K562 (cell line): ENCODE measurements around the gene B9D2. TPM values are rescaled to one million over a fixed set of nuclear protein-coding genes. Genes with fewer than 3 reads are reported as not detected.

Source experiments
- AFF1 ChIP-seq, 2 experiments: fragments of 450-650 bp; IDR thresholded peaks; 2 replicates each; pipeline ENCODE4 v1.6.1; 2018; ENCODE audit warnings: mild to moderate bottlenecking in 2 of 2, low read depth in 1 of 2; ENCODE audit not compliant: partially characterized antibody in 2 of 2
- CLOCK ChIP-seq: fragments of 250-450 bp; sonication (Bioruptor Pico); IDR thresholded peaks from 2 replicates; pipeline ENCODE4 v1.4.0; 2020; ENCODE audit warnings: mild to moderate bottlenecking, moderate library complexity, borderline replicate concordance
- CREM ChIP-seq: IDR thresholded peaks from 2 replicates; pipeline ENCODE4 v1.6.1; 2014; ENCODE audit warnings: antibody characterized with exemption, low read depth
- DMBX1 ChIP-seq: fragments of 250-450 bp; sonication (Bioruptor Pico); IDR thresholded peaks from 2 replicates; pipeline ENCODE4 v1.8.0; 2022; ENCODE audit warnings: inconsistent platforms, mild to moderate bottlenecking, moderate library complexity, borderline replicate concordance
- FOXK1 ChIP-seq: sonication (generic); formaldehyde crosslinking; IDR thresholded peaks from 2 replicates; pipeline ENCODE4 v1.8.0; 2022; ENCODE audit warnings: missing genetic modification reagents, mild to moderate bottlenecking, borderline replicate concordance
- HDAC3 ChIP-seq: fragments of 450-650 bp; IDR thresholded peaks from 2 replicates; pipeline ENCODE4 v1.6.1; 2018; ENCODE audit warnings: borderline replicate concordance, mild to moderate bottlenecking, moderate library complexity; ENCODE audit not compliant: partially characterized antibody
- HSF4 ChIP-seq: fragments of 250-450 bp; sonication (Bioruptor Pico); IDR thresholded peaks from 2 replicates; pipeline ENCODE4 v2.1.2; 2022; ENCODE audit warnings: mild to moderate bottlenecking, moderate library complexity, borderline replicate concordance
- MLLT1 ChIP-seq, 2 experiments: fragments of 450-650 bp; IDR thresholded peaks; 2 replicates each; pipeline ENCODE4 v1.6.1; 2016
- MTA3 ChIP-seq: fragments of 450-650 bp; formaldehyde crosslinking; IDR thresholded peaks from 2 replicates; pipeline ENCODE4 v1.6.1; 2017; ENCODE audit warnings: mild to moderate bottlenecking, borderline replicate concordance
- NFRKB ChIP-seq: fragments of 450-650 bp; IDR thresholded peaks from 2 replicates; pipeline ENCODE4 v1.6.1; 2016; ENCODE audit warnings: low read depth
- PYGO2 ChIP-seq: fragments of 450-650 bp; IDR thresholded peaks from 2 replicates; pipeline ENCODE4 v1.6.1; 2016; ENCODE audit warnings: mild to moderate bottlenecking, missing genetic modification characterization, moderate library complexity, missing compliant biosample characterization
- ZNF354B ChIP-seq: fragments of 250-450 bp; sonication (Bioruptor Pico); IDR thresholded peaks from 2 replicates; pipeline ENCODE4 v1.4.0; 2020
- ZNF395 ChIP-seq: fragments of 200-800 bp; sonication (Bioruptor generic); IDR thresholded peaks from 2 replicates; pipeline ENCODE4 v1.6.1; 2017; ENCODE audit warnings: missing genetic modification characterization, missing compliant biosample characterization
- ZNF445 ChIP-seq: fragments of 250-450 bp; sonication (Bioruptor Pico); IDR thresholded peaks from 2 replicates; pipeline ENCODE4 v1.4.0; 2020; ENCODE audit warnings: low read depth, mild to moderate bottlenecking, moderate library complexity
- polyA plus RNA-seq, 8 experiments: library from polyadenylated mRNA; depleted of rRNA in 4 of 8; stranded (reverse) in 5 of 8; unstranded in 3 of 8; fragments of >200 nt; fragmentation: Nextera tagmentation in 2 of 8; fragmentation: Illumina TruSeq in 1 of 8; extraction: Ambion mirVana in 2 of 8; extraction: Trizol in 1 of 8; gene quantifications; 2 replicates each; pipeline versions ENCODE4 v1.2.1 to v1.2.3, GENCODE V29; 2011 to 2014; ENCODE audit warnings: inconsistent platforms in 1 of 8, missing spikeins in 1 of 8
- total RNA-seq, 7 experiments: library from RNA; depleted of rRNA in 6 of 7; stranded (reverse); fragments of >200 nt in 6 of 7; fragmentation: Illumina TruSeq in 2 of 7; extraction: Trizol in 2 of 7; gene quantifications; 2 replicates each; pipeline versions ENCODE4 v1.2.1 to v1.2.3, GENCODE V29; 2011 to 2021; ENCODE audit warnings: low replicate concordance in 1 of 7

Gene B9D2
- total and polyA plus RNA-seq, 9 of the 15 experiments (the other 6 are each of a cell fraction or from before 2014, with no cell fraction given), result 0.83 to 6.9 (median 2.8) TPM

GRCh38 chr19:41363753-41364523 lies at the start of gene B9D2 (continued):
- TF ChIP-seq CLOCK (CRISPR knock-in tag) (no peak), NFRKB (peak; percentile 87), MLLT1 (IDR thresholded peaks at IDR 0.05) (no peak), FOXK1 (CRISPR knock-in tag) (no peak), ZNF395 (0 out of 2 replicates have a peak, but pooled peaks have one; percentile 53), MTA3 (no peak; the same call in 1 of the 2 replicates), DMBX1 (no peak), PYGO2 (tag) (no peak), HDAC3 (no peak), CREM (peak; percentile 89), AFF1 (IDR thresholded peaks at IDR 0.05; ENCODE audit: low read depth in 1 of 2, partially characterized antibody in 2 of 2) (peak in 1 of 2 experiments; percentile 32), ZNF354B (CRISPR knock-in tag) (no peak), HSF4 (CRISPR knock-in tag) (no peak), ZNF445 (CRISPR knock-in tag) (no peak)
